ENCODE data around the gene WDR53.

- TF ChIP-seq ETV5 (CRISPR knock-in tag; IDR thresholded peaks at IDR 0.05; ENCODE audit: low read depth) (no peak), ATF3 (IDR thresholded peaks at IDR 0.05) (no peak), ATF3 (CRISPR knock-in tag; conservative IDR thresholded peaks at IDR 0.05) (no peak), HNRNPH1 (optimal IDR thresholded peaks at IDR 0.05; ENCODE audit: low read depth, low read length) (no peak), ADNP (tag; IDR thresholded peaks at IDR 0.05) (no peak), NR0B1 (IDR thresholded peaks at IDR 0.05; ENCODE audit: partially characterized antibody) (no peak), RNF219 (CRISPR knock-in tag; IDR thresholded peaks at IDR 0.05) (no peak), CTCF (IDR thresholded peaks at IDR 0.05 in 2 of 3, conservative IDR thresholded peaks at IDR 0.05 in 1 of 3; ENCODE audit: insufficient read depth in 2 of 3, low read depth in 1 of 3, low read length in 3 of 3) (no peak), TAF1 (IDR thresholded peaks at IDR 0.05; ENCODE audit: control insufficient read depth, extremely low read depth, insufficient read depth, low read length, severe bottlenecking) (no peak), HOMEZ (CRISPR knock-in tag; IDR thresholded peaks at IDR 0.05) (no peak), MAX (CRISPR knock-in tag; IDR thresholded peaks at IDR 0.05) (no peak)
These were observed 11.1 kb downstream of the WDR53 start for GRCh38 chr3:196557236-196557635.
